Activated CD4-positive, alpha-beta T cell treated with anti-CD3 and anti-CD28 coated beads, Interleukin-2, amount 10 ng/mL, durations not matched to agents 24 days and 14 days (primary cell): ENCODE data around the gene ZNF548. TPM values are rescaled to one million over a fixed set of nuclear protein-coding genes. Genes with fewer than 3 reads are reported as not detected.

Experiments
- DNase-seq: peaks from one replicate; pipeline ENCODE4 v3.0.0; 2022
- H3K27ac Mint-ChIP-seq: one replicate; pipeline ENCODE4 v1.8.0; 2022; ENCODE audit warnings: mild to moderate bottlenecking, mixed read lengths
- H3K27me3 Mint-ChIP-seq: one replicate; pipeline ENCODE4 v1.8.0; 2022; ENCODE audit warnings: mixed read lengths
- H3K36me3 Mint-ChIP-seq: one replicate; pipeline ENCODE4 v1.8.0; 2022; ENCODE audit warnings: low read depth, mild to moderate bottlenecking, mixed read lengths
- H3K4me1 Mint-ChIP-seq: one replicate; pipeline ENCODE4 v1.8.0; 2021; ENCODE audit warnings: mixed read lengths
- H3K4me3 Mint-ChIP-seq: one replicate; pipeline ENCODE4 v1.8.0; 2022; ENCODE audit warnings: mild to moderate bottlenecking, moderate library complexity, mixed read lengths
- H3K9me3 Mint-ChIP-seq: one replicate; pipeline ENCODE4 v1.8.0; 2021; ENCODE audit warnings: mixed read lengths
- intact Hi-C: fragments of 100-400 bp; cut with micrococcal nuclease; formaldehyde crosslinking; loops from one replicate; pipeline ENCODE4 v1.15.1; 2023
- total RNA-seq: library from RNA; stranded (reverse); gene quantifications from 2 replicates; pipeline ENCODE4 v1.2.3, GENCODE V29; 2022

The ZNF548 gene
- total RNA-seq, 1 donor from 2014 or later: 12.7 TPM

- no peaks in the 10 kb centered on the region for H3K4me1 Mint-ChIP-seq
- peaks cover 30% of the 10 kb centered on the region for H3K9me3 Mint-ChIP-seq
- peaks cover 72% of the 10 kb centered on the region for H3K36me3 Mint-ChIP-seq
- no peak overlapping the region for H3K27ac Mint-ChIP-seq
- DNase-seq: no peak
- no peak overlapping the region for H3K4me3 Mint-ChIP-seq
- intact Hi-C loops: loop anchor here (10.0 kb wide), 1 partner anchor 135 kb away; the partner anchor contains the start of gene ZNF460
- H3K27me3 Mint-ChIP-seq: no peaks in the 10 kb centered on the region
These were observed 29.8 kb downstream of the ZNF548 start for GRCh38 chr19:57419439-57419838.

GRCh38 chr19:57421037-57421436 lies 31.4 kb downstream of the ZNF548 start:
- no peak for DNase-seq
- Mint-ChIP-seq H3K4me1 (no peaks in the 10 kb centered on the region), H3K9me3 (peaks cover 19% of the 10 kb centered on the region), H3K36me3 (peaks cover 59% of the 10 kb centered on the region), H3K27me3 (no peaks in the 10 kb centered on the region), H3K27ac (no peak overlapping the region), H3K4me3 (no peak overlapping the region)
- intact Hi-C loops: no loop called here

GRCh38 chr19:57434386-57435061 lies 44.9 kb downstream of the ZNF548 start:
- peaks cover 40% of the 10 kb centered on the region for H3K36me3 Mint-ChIP-seq
- peaks cover 19% of the 10 kb centered on the region for H3K4me1 Mint-ChIP-seq
- peaks cover 2% of the 10 kb centered on the region for H3K27me3 Mint-ChIP-seq
- intact Hi-C loops: loop anchor here (1.0 to 2.0 kb wide), 10 partner anchors 23 to 568 kb away; partner anchors contain the start of genes TRAPPC2B, ZNF134, ZNF17 and ZNF264
- peak; percentile 58 for DNase-seq
- H3K9me3 Mint-ChIP-seq: peaks cover 29% of the 10 kb centered on the region
- peak overlapping the region; percentile 95 for H3K27ac Mint-ChIP-seq
- peak overlapping the region; percentile 95 for H3K4me3 Mint-ChIP-seq

GRCh38 chr19:57435062-57435978 lies 45.7 kb downstream of the ZNF548 start, which contains the start of gene ZNF749:
Gene ZNF749, plus strand, starts transcription at chr19:57435325. Its CDS starts 254 bp downstream, at chr19:57435579.
- peak within 1 kb of the TSS; percentile 95 for H3K27ac Mint-ChIP-seq
- H3K27me3 Mint-ChIP-seq: peaks cover 2% of the 10 kb centered on the region
- DNase-seq: peak; percentile 99
- peaks cover 19% of the 10 kb centered on the region for H3K4me1 Mint-ChIP-seq
- H3K4me3 Mint-ChIP-seq: peak within 1 kb of the TSS; percentile 95
- intact Hi-C loops: loop anchor here (1.0 to 2.0 kb wide), 10 partner anchors 24 to 567 kb away; partner anchors contain the start of genes TRAPPC2B, ZNF134, ZNF17 and ZNF264
- peaks cover 37% of the 10 kb centered on the region for H3K9me3 Mint-ChIP-seq
- peaks cover 48% of the 10 kb centered on the region for H3K36me3 Mint-ChIP-seq

GRCh38 chr19:57436417-57436816 lies 46.8 kb downstream of the ZNF548 start:
- Mint-ChIP-seq H3K4me3 (peak overlapping the region; percentile 95), H3K27ac (peak overlapping the region; percentile 95), H3K36me3 (peaks cover 55% of the 10 kb centered on the region), H3K9me3 (peaks cover 39% of the 10 kb centered on the region), H3K27me3 (peaks cover 2% of the 10 kb centered on the region), H3K4me1 (peaks cover 19% of the 10 kb centered on the region)
- no peak for DNase-seq
- intact Hi-C loops: no loop called here

GRCh38 chr19:57437931-57438330 lies 48.3 kb downstream of the ZNF548 start:
- Mint-ChIP-seq H3K9me3 (peaks cover 52% of the 10 kb centered on the region), H3K4me3 (no peak overlapping the region), H3K36me3 (peaks cover 70% of the 10 kb centered on the region), H3K4me1 (peaks cover 19% of the 10 kb centered on the region), H3K27ac (no peak overlapping the region), H3K27me3 (peaks cover 2% of the 10 kb centered on the region)
- no peak for DNase-seq
- intact Hi-C loops: no loop called here

- intact Hi-C loops: no loop called here
- Mint-ChIP-seq H3K36me3 (peaks cover 78% of the 10 kb centered on the region), H3K27ac (no peak overlapping the region), H3K27me3 (peaks cover 2% of the 10 kb centered on the region), H3K9me3 (peaks cover 50% of the 10 kb centered on the region), H3K4me1 (peaks cover 19% of the 10 kb centered on the region), H3K4me3 (no peak overlapping the region)
- no peak for DNase-seq
These were observed 49.3 kb downstream of the ZNF548 start for GRCh38 chr19:57438925-57439324.

GRCh38 chr19:57441979-57442752 lies 52.5 kb downstream of the ZNF548 start:
- Mint-ChIP-seq H3K27ac (no peak overlapping the region), H3K4me3 (no peak overlapping the region), H3K36me3 (peaks cover 83% of the 10 kb centered on the region), H3K27me3 (no peaks in the 10 kb centered on the region), H3K4me1 (peaks cover 3% of the 10 kb centered on the region), H3K9me3 (peaks cover 47% of the 10 kb centered on the region)
- DNase-seq: no peak
- intact Hi-C loops: no loop called here

GRCh38 chr19:57443121-57443696 lies 53.6 kb downstream of the ZNF548 start:
- peaks cover 3% of the 10 kb centered on the region for H3K4me1 Mint-ChIP-seq
- intact Hi-C loops: no loop called here
- H3K27me3 Mint-ChIP-seq: no peaks in the 10 kb centered on the region
- no peak overlapping the region for H3K27ac Mint-ChIP-seq
- peaks cover 47% of the 10 kb centered on the region for H3K9me3 Mint-ChIP-seq
- H3K4me3 Mint-ChIP-seq: no peak overlapping the region
- no peak for DNase-seq
- H3K36me3 Mint-ChIP-seq: peaks cover 77% of the 10 kb centered on the region

GRCh38 chr19:57452307-57452706 lies 62.7 kb downstream of the ZNF548 start:
- Mint-ChIP-seq H3K27me3 (no peaks in the 10 kb centered on the region), H3K4me3 (no peak overlapping the region), H3K4me1 (no peaks in the 10 kb centered on the region), H3K27ac (no peak overlapping the region), H3K9me3 (peaks cover 20% of the 10 kb centered on the region), H3K36me3 (peaks cover 2% of the 10 kb centered on the region)
- no peak for DNase-seq
- intact Hi-C loops: no loop called here

Other genes with a start within 250 kb of the ZNF548 start
- gene ZIM3, start 244.7 kb upstream of the ZNF548 start, total RNA-seq: not detected in 2 replicates
- not detected in 2 replicates for gene DUXA, start 222.4 kb upstream of the ZNF548 start, total RNA-seq
- 18.0 and 19.9 TPM in 2 replicates for gene ZNF264, start 198.4 kb upstream of the ZNF548 start, total RNA-seq
- 0.33 TPM in 1 of 2 replicates, not detected in the other for gene AURKC, start 158.8 kb upstream of the ZNF548 start, total RNA-seq
- gene ZNF805, start 149.2 kb upstream of the ZNF548 start, total RNA-seq: 7.6 and 8.6 TPM in 2 replicates
- 42.3 and 49.1 TPM in 2 replicates for gene ZNF460, start 109.4 kb upstream of the ZNF548 start, total RNA-seq
- 4.9 and 5.3 TPM in 2 replicates for gene ZNF543, start 69.4 kb upstream of the ZNF548 start, total RNA-seq
- gene ZNF304, start 38.6 kb upstream of the ZNF548 start, total RNA-seq: 5.3 and 5.8 TPM in 2 replicates
- 4.1 and 4.3 TPM in 2 replicates for gene TRAPPC2B, start 26.3 kb upstream of the ZNF548 start, total RNA-seq
- gene ZNF547, start 26.3 kb upstream of the ZNF548 start, total RNA-seq: 1.3 and 1.6 TPM in 2 replicates
- 7.4 and 7.8 TPM in 2 replicates for gene ZNF17, start 21.3 kb downstream of the ZNF548 start, total RNA-seq
- gene ZNF749, start 45.5 kb downstream of the ZNF548 start, total RNA-seq: 22.5 and 26.5 TPM in 2 replicates
- gene VN1R1, start 67.3 kb downstream of the ZNF548 start, total RNA-seq: not detected in 2 replicates
- 2.5 and 2.8 TPM in 2 replicates for gene ZNF772, start 87.7 kb downstream of the ZNF548 start, total RNA-seq
- gene ZNF419, start 97.9 kb downstream of the ZNF548 start, total RNA-seq: 4.6 and 4.9 TPM in 2 replicates
- 4.9 and 5.1 TPM in 2 replicates for gene ZNF773, start 110.1 kb downstream of the ZNF548 start, total RNA-seq
- gene ZNF549, start 137.5 kb downstream of the ZNF548 start, total RNA-seq: 4.0 and 4.9 TPM in 2 replicates
- 7.4 and 9.3 TPM in 2 replicates for gene ZNF550, start 170.0 kb downstream of the ZNF548 start, total RNA-seq
- gene ZNF416, start 189.1 kb downstream of the ZNF548 start, total RNA-seq: 3.4 and 3.5 TPM in 2 replicates
- gene ZIK1, start 194.3 kb downstream of the ZNF548 start, total RNA-seq: 2.8 and 4.1 TPM in 2 replicates
- gene ZNF530, start 210.0 kb downstream of the ZNF548 start, total RNA-seq: 4.5 and 5.7 TPM in 2 replicates
- 7.2 and 9.1 TPM in 2 replicates for gene ZNF134, start 224.4 kb downstream of the ZNF548 start, total RNA-seq
- 7.7 and 10.0 TPM in 2 replicates for gene ZNF211, start 243.3 kb downstream of the ZNF548 start, total RNA-seq